SHP77 (cell line): ENCODE data around the gene SIL1.
"Not testable (repeated sequence)": the region's sequence is repeated elsewhere in the genome, so short reads cannot be mapped to it uniquely, and the experiment has no call there.

Source experiments
- DNase-seq, 2 experiments: peaks; one replicate each; lab custom pipeline; 2025; lab: John Stamatoyannopoulos, UW

Gene SIL1

GRCh38 chr5:139068494-139069151 is 129.5 kb downstream of the SIL1 start:
- no peak for DNase-seq

DNA sequence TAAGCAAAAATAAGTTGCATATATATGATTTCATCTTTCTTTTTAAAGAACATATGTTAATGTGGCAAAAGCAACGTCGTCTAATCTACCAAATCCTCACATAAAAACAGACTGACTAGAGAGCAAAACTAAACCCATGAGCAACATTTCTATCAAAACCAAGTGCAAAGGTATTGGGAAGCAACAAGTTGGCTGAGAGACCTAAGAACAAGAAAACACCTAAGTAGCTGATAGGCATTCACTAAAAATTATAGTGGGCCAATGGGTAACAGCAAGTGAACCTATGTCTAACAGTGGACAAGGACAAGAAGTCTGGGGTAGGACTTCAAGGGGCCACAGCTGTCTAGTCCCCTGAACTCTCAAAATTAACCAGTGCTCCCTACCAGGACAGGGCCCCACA is 130.1 kb downstream of the SIL1 start:
- no peak for DNase-seq

DNA sequence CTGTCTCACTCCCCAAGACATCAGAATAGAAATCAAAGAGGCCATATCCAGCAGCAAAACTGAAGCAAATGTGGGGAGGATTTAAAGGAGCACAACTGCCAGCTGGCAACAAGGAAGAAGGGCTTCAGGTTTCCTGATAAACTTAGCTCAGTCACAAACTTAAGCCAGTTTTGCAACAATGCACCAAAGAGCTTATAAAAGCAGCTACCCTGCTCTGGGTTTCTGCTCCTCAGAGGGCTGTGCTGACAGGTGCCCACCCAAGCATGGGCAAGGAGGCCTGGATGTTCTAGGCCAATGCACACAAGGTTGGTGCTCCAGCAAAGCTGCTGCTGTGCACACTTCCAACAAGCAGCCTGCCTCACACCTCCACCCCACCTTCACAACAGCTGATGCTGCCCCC is 132.9 kb downstream of the SIL1 start:
- DNase-seq = no peak

- DNase-seq = peak; percentile 22 to 43
These were observed 133.6 kb downstream of the SIL1 start for GRCh38 chr5:139064613-139065012.

DNA sequence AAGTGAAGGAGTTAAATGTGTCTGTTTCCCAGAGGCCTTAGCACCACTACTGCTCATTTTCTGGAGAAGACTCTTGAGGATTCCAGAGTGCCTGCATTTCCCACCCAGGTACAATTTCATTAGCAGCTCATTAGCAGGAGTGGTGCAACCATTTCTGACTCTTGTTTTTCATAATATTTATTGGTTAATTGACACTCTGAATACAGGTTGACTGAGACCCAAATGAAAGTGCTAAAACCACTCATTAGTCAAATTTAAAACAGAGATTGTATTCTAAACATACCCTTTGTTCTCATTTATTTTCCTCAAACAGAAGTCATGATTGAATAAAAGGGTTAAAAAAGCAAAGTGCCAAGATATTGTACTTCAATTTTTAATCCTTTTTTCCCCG is 134.5 kb downstream of the SIL1 start:
- DNase-seq = no peak

DNA sequence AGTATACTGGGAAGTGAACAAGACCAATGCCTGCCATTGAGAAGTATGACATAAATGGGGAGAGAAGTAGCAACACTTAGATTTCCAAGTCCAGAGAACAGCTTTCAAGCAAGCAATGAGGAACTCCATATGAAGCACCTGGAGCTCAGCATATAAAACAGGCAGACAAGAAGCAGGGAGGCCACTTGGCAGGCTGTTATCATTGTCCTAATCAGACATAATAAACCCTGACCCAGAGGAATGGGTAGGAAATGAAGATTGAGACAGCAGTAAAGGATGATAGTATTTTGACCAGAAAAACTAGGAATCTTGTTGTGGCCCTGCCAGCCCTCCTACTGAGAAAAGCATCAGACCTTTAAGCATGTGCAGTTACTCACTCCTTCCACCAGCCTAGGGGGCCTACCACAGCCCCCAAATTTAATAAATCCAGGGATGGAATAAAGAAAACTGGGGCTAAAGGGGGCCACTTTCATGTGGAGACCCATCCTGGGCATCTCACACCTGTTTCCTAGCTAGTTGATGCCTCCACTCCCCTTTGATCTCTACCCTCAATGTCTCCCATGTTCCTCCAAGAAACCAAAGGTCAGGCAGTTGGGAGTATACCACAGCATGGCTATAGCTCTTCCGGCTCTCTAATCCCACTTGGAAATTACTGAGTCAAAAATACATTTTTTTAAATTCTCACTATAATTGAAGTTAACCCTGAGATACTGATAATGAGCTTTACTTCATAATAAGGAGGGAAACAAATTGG is 135.1 kb downstream of the SIL1 start:
- no peak for DNase-seq

- DNase-seq = no peak
These were observed 136.3 kb downstream of the SIL1 start for GRCh38 chr5:139061856-139062255.

DNA sequence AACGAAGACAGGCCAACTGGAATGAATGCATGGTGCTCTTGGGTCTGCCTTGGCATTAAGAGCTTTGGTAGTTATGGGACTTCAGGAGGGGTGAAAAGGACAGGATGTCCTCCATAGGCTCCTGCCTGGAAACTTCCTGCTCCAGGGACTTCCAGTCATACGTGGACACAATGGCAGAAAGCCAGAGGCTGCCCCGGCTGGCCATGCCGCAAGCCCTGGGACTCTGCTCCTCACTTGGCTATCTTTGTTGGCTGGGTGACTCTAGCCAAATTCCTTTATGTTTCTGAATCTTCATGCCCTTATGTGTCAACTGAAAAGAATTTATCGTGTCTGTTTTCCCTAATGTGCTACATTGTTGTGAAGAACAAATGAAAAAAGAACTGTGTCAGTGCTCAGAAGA is 136.9 kb downstream of the SIL1 start:
- no peak for DNase-seq

DNA sequence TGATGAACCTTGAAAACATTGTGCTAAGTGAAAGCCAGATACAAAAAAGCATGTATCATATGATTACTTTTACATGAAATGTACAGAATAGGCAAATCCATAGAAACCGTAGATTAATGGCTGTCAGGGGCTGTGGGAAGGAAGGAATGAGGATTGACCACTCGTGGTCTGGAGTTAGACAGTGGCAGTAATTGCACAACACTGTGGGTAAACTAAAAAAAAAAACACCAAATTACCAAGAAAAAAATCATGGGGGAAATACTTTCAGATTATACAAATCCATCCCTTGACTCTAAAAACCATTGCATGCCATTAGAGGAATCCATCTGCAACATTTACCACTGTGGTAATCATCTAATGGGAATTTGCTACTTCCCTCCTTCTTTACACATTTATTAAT is 140.0 kb downstream of the SIL1 start:
- no peak for DNase-seq

GRCh38 chr5:139057045-139057939 is 140.9 kb downstream of the SIL1 start:
- DNase-seq = not testable (repeated sequence)

- no peak for DNase-seq
These were observed 145.2 kb downstream of the SIL1 start for GRCh38 chr5:139052975-139053374.

DNA sequence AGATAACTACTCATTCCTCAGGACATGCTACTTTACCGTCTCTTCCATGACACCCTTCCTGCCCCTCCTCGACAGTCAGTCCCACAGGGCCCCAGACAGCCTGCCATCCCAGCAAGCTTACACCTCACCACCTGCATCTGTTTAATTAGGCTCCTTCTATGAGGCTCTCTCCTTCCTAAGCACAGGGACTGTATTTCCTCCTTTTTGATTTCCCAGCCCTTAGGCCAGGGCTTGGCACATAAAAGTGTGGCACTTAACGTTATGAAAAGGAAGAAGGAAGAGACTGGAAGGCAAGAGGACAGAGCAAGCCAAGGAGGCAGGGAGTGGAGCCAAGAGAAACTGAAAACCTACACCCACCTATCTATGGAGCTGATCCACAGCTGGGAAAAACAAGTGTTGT is 146.8 kb downstream of the SIL1 start:
- DNase-seq = no peak

DNA sequence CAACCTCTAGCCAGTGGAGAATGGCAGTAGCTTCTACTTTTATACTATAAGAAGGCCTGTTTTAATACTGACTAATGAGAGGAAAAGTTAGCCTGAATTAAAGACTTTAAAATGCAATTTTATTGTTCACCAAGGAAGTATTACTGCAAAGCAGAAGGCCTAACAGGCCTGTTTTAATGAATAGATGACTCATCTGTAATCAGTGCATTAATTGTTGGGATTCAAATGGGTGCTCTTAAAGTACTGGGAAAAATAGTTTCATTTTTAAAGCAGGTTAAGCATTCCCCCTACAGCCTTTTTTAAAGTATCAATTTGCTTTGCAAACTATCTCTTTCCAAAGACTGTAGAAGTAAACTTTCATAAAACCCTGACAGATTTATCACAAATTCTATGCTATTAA is 147.7 kb downstream of the SIL1 start:
- no peak for DNase-seq

DNA sequence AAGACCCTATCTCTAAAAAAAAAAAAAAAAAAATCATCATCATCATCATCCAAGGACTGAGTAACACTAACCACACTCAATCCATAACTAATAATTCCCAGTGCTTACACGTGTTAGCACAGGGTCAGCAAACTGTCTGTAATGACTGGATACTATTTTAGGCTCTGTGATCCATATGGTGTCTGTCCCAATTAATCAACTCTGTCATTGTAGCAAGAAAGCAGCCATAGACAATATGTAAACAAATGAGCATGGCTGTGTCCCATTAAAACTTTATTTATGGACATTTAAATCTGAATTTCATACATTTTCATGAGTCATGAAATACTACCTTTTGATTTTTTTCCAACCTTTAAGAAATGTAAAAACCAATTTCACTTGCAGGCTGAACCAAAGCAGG is 148.4 kb downstream of the SIL1 start:
- DNase-seq = no peak

DNA sequence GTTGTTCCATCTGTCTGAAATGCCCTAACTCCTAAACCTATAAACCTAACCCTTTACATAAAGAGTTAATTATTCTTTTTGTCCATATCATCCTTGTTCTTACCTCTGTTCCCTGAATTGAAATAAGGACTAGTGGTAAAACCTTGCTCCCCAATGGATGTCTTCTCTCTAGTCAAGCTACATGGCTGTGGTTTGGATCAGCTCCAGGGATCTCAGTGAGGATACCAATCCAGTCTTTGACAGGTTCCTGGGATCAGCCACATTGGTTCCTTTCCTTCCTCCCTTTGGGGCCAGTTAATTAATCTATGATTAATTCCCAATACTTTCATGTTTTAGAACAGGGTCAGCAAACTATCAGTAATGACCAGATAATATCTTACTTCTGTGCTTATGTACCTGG is 151.6 kb downstream of the SIL1 start:
- no peak for DNase-seq

DNA sequence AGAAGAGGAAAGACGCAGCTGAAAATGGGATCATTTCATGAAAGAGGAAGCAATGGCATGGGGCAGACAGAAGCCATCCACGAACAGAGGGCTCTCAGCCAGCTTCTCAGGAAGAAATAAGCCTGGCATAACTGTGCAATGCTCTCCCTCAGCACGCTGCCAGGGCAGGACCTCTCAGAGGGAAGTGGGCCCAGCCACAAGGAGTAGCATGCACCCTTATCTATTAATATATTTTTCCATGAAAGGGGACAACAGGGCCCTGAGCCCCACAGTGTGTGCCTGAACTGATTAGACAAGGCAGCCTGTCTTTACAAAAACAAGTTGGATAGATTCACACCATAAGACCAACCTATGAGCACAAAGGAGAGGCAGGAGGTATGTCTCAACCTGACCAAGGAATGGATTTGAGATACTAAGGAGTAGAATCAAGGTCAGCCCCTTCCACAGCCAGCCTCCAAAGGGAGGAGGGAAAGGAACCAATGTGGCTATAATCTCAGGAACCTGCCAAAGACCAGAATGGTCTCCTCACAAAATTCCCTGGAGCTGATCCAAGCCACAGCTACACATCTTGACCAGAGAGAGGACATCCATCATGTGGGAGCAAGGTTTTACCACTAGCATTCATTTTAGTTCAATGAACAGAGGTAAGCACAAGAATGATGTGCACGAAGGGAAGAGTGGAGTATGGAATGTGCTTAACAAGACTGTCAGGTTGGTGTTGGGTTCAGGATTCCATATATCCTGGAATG is 154.8 kb downstream of the SIL1 start:
- no peak for DNase-seq

GRCh38 chr5:139040081-139040480 is 158.1 kb downstream of the SIL1 start:
- no peak for DNase-seq

GRCh38 chr5:139038613-139039305 is 159.4 kb downstream of the SIL1 start:
- DNase-seq = no peak

DNA sequence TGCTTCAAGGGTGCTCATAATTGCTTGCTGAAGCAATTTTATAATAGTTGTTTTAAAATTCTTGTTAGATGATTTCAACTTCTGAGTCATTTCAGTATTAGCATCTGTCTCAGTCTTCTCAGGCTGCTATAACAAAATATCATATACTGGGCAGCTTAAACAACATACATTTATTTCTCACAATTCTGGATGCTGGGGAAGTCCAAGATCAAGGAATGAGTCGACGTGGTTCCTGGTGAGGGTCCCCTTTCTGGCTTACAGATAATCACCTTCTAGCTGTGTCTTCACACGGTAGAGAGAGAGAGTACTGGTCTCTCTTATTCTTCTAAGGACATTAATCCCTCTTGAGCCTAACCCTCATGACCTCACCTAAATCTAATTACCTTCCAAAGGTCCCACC is 160.4 kb downstream of the SIL1 start:
- no peak for DNase-seq

DNA sequence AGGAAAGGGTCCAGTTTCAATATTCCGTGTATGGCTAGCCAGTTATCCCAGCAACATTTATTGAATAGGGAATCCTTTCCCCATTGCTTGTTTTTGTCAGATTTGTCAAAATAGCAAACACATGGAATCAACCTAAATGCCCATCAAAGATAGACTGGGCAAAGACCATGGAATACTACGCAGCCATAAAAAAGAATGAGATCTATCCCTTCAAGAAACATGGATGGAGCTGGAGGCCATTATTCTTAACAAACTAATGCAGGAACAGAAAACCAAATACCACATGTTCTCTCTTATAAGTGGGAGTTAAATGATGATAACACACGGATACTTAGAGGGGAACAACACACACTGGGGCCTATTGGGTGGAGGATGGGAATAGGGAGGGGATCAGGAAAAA is 161.8 kb downstream of the SIL1 start:
- not testable (repeated sequence) for DNase-seq

DNA sequence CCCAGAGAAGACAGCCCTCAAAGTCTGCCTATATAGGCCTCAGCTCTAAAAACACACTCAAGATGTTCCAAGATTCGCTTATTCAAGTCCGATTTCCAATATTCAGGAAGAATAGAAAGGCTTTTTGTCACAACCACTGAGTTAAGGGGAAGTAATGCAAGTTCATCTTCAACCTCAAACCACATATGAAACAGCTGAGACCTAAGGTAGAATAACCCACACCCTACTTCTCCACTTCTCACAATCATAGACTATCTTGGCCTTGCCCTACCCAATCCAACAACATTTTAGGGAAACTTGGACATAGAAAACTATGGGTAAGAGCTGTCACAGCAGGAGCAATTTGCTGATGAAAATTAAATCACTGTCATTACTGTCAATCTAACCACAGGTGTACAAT is 171.0 kb downstream of the SIL1 start:
- no peak for DNase-seq

DNA sequence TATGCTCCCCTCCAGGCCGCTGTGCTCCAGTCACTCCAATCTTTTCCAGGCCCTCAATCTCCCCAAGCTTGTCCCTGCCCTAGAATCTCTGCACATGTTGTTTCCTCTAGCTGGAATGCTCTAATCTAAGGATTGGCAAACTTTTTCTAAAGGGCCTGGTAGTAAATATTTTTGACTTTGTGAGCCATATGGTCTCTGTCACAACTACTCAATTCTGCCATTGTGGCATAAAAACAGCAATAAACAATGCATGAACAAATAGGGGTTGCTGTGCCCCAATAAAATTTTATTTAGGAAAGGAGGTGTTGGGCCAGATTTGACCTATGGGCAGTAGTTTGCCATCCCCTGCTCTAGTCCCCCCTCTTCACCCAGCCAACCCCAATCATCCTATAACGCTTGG is 172.5 kb downstream of the SIL1 start:
- no peak for DNase-seq
